OCI-LY7 (cell line): ENCODE results near the gene CDC42BPB. TPM values are rescaled to one million over a fixed set of nuclear protein-coding genes. Genes with fewer than 3 reads are reported as not detected.
A peak's percentile ranks its signal among the peaks of the same experiment; 100 is the strongest.

Experiments
- BruUV-seq: library from RNA; stranded (reverse); fragments of 400-500 nt; replicated peaks from 2 replicates; lab custom pipeline; 2021; lab: Mats Ljungman, UMichigan
- CTCF ChIA-PET: fragments of 300-600 bp; sonication (Branson Sonifier 250); formaldehyde crosslinking; loops from one replicate; lab custom pipeline; 2022; ENCODE audit warnings: antibody characterized with exemption; ENCODE audit not compliant: unreplicated experiment; lab: Charles Lee
- POLR2A ChIA-PET: fragments of 300-600 bp; sonication (Branson Sonifier 250); formaldehyde crosslinking; loops from one replicate; lab custom pipeline; 2022; ENCODE audit warnings: antibody characterized with exemption; lab: Charles Lee
- DNase-seq: peaks from one replicate; pipeline ENCODE4 v3.0.0-alpha.2; 2015; ENCODE audit warnings: low spot score
- H2AFZ ChIP-seq: fragments of 200-600 bp; sonication (generic), shearing (Covaris generic); 2 replicates; pipeline ENCODE4 v1.6.1; 2014; ENCODE audit warnings: mild to moderate bottlenecking, antibody characterized with exemption, low read length, moderate library complexity
- H3K27ac ChIP-seq: fragments of 200-600 bp; sonication (generic); 2 replicates; pipeline ENCODE4 v1.5.1; 2014; ENCODE audit warnings: mixed run types, low read depth, mild to moderate bottlenecking, moderate library complexity, low read length, inconsistent platforms; ENCODE audit not compliant: poor library complexity, severe bottlenecking
- H3K36me3 ChIP-seq: fragments of 200-600 bp; sonication (generic); 2 replicates; pipeline ENCODE4 v1.6.1; 2014; ENCODE audit warnings: mild to moderate bottlenecking, antibody characterized with exemption, low read length, moderate library complexity, mixed read lengths; ENCODE audit not compliant: insufficient read depth
- H3K4me1 ChIP-seq: fragments of 200-600 bp; sonication (generic); 2 replicates; pipeline ENCODE4 v1.5.1; 2014; ENCODE audit warnings: mild to moderate bottlenecking, low read length; ENCODE audit not compliant: insufficient read depth, poor library complexity, severe bottlenecking
- H3K4me2 ChIP-seq: fragments of 200-600 bp; sonication (generic); 2 replicates; pipeline ENCODE4 v1.6.1; 2014; ENCODE audit warnings: mild to moderate bottlenecking, low read length
- H3K4me3 ChIP-seq: fragments of 200-600 bp; sonication (generic); 2 replicates; pipeline ENCODE4 v1.5.1; 2014; ENCODE audit warnings: mild to moderate bottlenecking, low read depth, low read length; ENCODE audit not compliant: poor library complexity, severe bottlenecking
- H3K79me2 ChIP-seq: fragments of 200-600 bp; sonication (generic); 2 replicates; pipeline ENCODE4 v1.6.1; 2016; ENCODE audit warnings: low read depth, mild to moderate bottlenecking, low read length, moderate library complexity, mixed read lengths; ENCODE audit not compliant: insufficient read depth
- H3K9me2 ChIP-seq: fragments of 200-600 bp; sonication (generic); 2 replicates; pipeline ENCODE4 v1.6.1; 2016; ENCODE audit warnings: mild to moderate bottlenecking, low read length, mixed read lengths; ENCODE audit not compliant: insufficient read depth
- H3K9me3 ChIP-seq: fragments of 200-600 bp; sonication (generic); 2 replicates; pipeline ENCODE4 v1.6.1; 2014; ENCODE audit warnings: mild to moderate bottlenecking, mixed run types, low read length, mixed read lengths
- H4K20me1 ChIP-seq: fragments of 200-600 bp; sonication (generic); 2 replicates; pipeline ENCODE4 v1.6.1; 2014; ENCODE audit warnings: mild to moderate bottlenecking, antibody characterized with exemption, low read length, moderate library complexity, mixed read lengths; ENCODE audit not compliant: insufficient read depth
- CTCF ChIP-seq: fragments of 200-600 bp; sonication (generic); conservative IDR thresholded peaks from 2 replicates; pipeline ENCODE4 v1.5.1; 2014; ENCODE audit warnings: mild to moderate bottlenecking, antibody characterized with exemption, low read length, moderate library complexity, mixed read lengths
- EZH2phosphoT487 ChIP-seq: fragments of 200-600 bp; sonication (generic); IDR thresholded peaks from 2 replicates; pipeline ENCODE4 v1.6.1; 2018; ENCODE audit warnings: low read depth, borderline replicate concordance, mild to moderate bottlenecking, mixed run types, antibody characterized with exemption, low read length, moderate library complexity, mixed read lengths
- intact Hi-C: fragments of 100-400 bp; cut with micrococcal nuclease; formaldehyde crosslinking; loops from one replicate; pipeline ENCODE4 v1.10.0; 2022; ENCODE audit not compliant: unreplicated experiment
- total RNA-seq, 2 experiments: library from RNA; depleted of rRNA in 1 of 2; stranded (reverse); fragments of >200 nt in 1 of 2; shearing (Covaris generic) in 1 of 2; gene quantifications; 2 replicates each; pipeline ENCODE4 v1.2.3, GENCODE V29; 2014 to 2022

The CDC42BPB gene
- total RNA-seq, 2 experiments from 2014 or later: 0.03 to 0.46 TPM

GRCh38 chr14:102979406-102979805 is 77.9 kb downstream of the CDC42BPB start:
- no peak overlapping the region for H3K27ac ChIP-seq
- H2AFZ ChIP-seq: no peak overlapping the region
- intact Hi-C loops: no loop called here
- no peaks in the 10 kb centered on the region for H3K9me3 ChIP-seq
- H4K20me1 ChIP-seq: no peaks in the 10 kb centered on the region
- H3K79me2 ChIP-seq: no peaks in the 10 kb centered on the region
- H3K4me2 ChIP-seq: no peak overlapping the region
- H3K36me3 ChIP-seq: no peaks in the 10 kb centered on the region
- no peak overlapping the region for H3K4me3 ChIP-seq
- CTCF ChIA-PET: no interaction called here
- no peak for DNase-seq
- POLR2A ChIA-PET: interaction anchor here (0.6 to 0.7 kb wide), 2 partner anchors 69 to 1131 kb away, joined by 3 to 4 read pairs; no protein-coding TSS in a partner anchor
- no peaks in the 10 kb centered on the region for H3K4me1 ChIP-seq
- no peaks in the 10 kb centered on the region for H3K9me2 ChIP-seq
- no peak for TF ChIP-seq EZH2phosphoT487
- no peak for TF ChIP-seq CTCF
- no TSS peak for BruUV-seq

- Histone ChIP-seq H3K9me3 (no peaks in the 10 kb centered on the region), H3K36me3 (no peaks in the 10 kb centered on the region), H3K27ac (no peak overlapping the region), H2AFZ (no peak overlapping the region), H3K9me2 (no peaks in the 10 kb centered on the region), H3K4me2 (no peak overlapping the region), H3K79me2 (no peaks in the 10 kb centered on the region), H4K20me1 (no peaks in the 10 kb centered on the region), H3K4me1 (no peaks in the 10 kb centered on the region), H3K4me3 (no peak overlapping the region)
- intact Hi-C loops: no loop called here
- CTCF ChIA-PET: no interaction called here
- POLR2A ChIA-PET: no interaction called here
- BruUV-seq: no TSS peak
- DNase-seq: no peak
- TF ChIP-seq EZH2phosphoT487: no peak
- TF ChIP-seq CTCF: no peak
Measured at GRCh38 chr14:102977475-102977874, 79.9 kb downstream of the CDC42BPB start.

GRCh38 chr14:102975662-102976061 is 81.7 kb downstream of the CDC42BPB start:
- POLR2A ChIA-PET: interaction anchor here (0.6 kb wide), 1 partner anchor 41 kb away, joined by 4 read pairs; no protein-coding TSS in a partner anchor
- intact Hi-C loops: no loop called here

More at GRCh38 chr14:102975662-102976061, 81.7 kb downstream of the CDC42BPB start:
- CTCF ChIA-PET: interaction anchor here (0.6 kb wide), 1 partner anchor 358 kb away, joined by 3 read pairs; the partner anchor contains the start of gene EIF5
- Histone ChIP-seq H3K27ac (no peak overlapping the region), H3K4me2 (no peak overlapping the region), H3K36me3 (no peaks in the 10 kb centered on the region), H3K79me2 (no peaks in the 10 kb centered on the region), H3K4me1 (no peaks in the 10 kb centered on the region), H2AFZ (no peak overlapping the region), H3K9me3 (no peaks in the 10 kb centered on the region), H3K9me2 (no peaks in the 10 kb centered on the region), H4K20me1 (no peaks in the 10 kb centered on the region), H3K4me3 (no peak overlapping the region)
- peak; percentile 33; the same call in 1 of the 2 replicates for TF ChIP-seq CTCF
- no peak for TF ChIP-seq EZH2phosphoT487
- DNase-seq: no peak
- BruUV-seq: no TSS peak
